Esophagus muscularis mucosa (tissue), 4 donors: ENCODE results near the gene CD274.

Experiments used
- CTCF ChIP-seq, 3 experiments: fragments of 200-600 bp in 2 of 3; fragments of 450-650 bp in 1 of 3; sonication (generic) in 2 of 3; IDR thresholded peaks; one replicate each; pipeline ENCODE4 v1.5.1; 2017 to 2019; ENCODE audit warnings: antibody characterized with exemption in 3 of 3, mild to moderate bottlenecking in 2 of 3, moderate library complexity in 1 of 3
- EP300 ChIP-seq: sonication (generic); formaldehyde crosslinking; IDR thresholded peaks from one replicate; pipeline ENCODE4 v1.6.1; 2017; ENCODE audit warnings: antibody characterized with exemption
- POLR2A ChIP-seq: fragments of 450-650 bp; IDR thresholded peaks from one replicate; pipeline ENCODE4 v1.6.1; 2017; ENCODE audit warnings: antibody characterized with exemption, moderate library complexity, mild to moderate bottlenecking, low read depth
- POLR2AphosphoS5 ChIP-seq, 2 donors: sonication (generic); formaldehyde crosslinking; IDR thresholded peaks; one replicate each; pipeline ENCODE4 v1.6.1; 2017; ENCODE audit warnings: antibody characterized with exemption in 2 of 2

- TF ChIP-seq CTCF (IDR thresholded peaks at IDR 0.05) (no peak), POLR2A (no peak), EP300 (no peak), POLR2AphosphoS5 (IDR thresholded peaks at IDR 0.05) (no peak)
Measured at GRCh38 chr9:5516453-5517220, 66.3 kb downstream of the CD274 start.
